C4-2B (cell line): ENCODE data around the gene ADCY1.

ENCODE experiments used
- ZFX ChIP-seq: fragments of 450-650 bp; IDR thresholded peaks from 2 replicates; pipeline ENCODE4 v1.6.1; 2017
- TF ChIP-seq, protein P1 (sequence below): fragments of 450-650 bp; conservative IDR thresholded peaks from 2 replicates; pipeline ENCODE4 v1.5.1; 2017; ENCODE audit warnings: mild to moderate bottlenecking

- TF ChIP-seq, protein P1, sequence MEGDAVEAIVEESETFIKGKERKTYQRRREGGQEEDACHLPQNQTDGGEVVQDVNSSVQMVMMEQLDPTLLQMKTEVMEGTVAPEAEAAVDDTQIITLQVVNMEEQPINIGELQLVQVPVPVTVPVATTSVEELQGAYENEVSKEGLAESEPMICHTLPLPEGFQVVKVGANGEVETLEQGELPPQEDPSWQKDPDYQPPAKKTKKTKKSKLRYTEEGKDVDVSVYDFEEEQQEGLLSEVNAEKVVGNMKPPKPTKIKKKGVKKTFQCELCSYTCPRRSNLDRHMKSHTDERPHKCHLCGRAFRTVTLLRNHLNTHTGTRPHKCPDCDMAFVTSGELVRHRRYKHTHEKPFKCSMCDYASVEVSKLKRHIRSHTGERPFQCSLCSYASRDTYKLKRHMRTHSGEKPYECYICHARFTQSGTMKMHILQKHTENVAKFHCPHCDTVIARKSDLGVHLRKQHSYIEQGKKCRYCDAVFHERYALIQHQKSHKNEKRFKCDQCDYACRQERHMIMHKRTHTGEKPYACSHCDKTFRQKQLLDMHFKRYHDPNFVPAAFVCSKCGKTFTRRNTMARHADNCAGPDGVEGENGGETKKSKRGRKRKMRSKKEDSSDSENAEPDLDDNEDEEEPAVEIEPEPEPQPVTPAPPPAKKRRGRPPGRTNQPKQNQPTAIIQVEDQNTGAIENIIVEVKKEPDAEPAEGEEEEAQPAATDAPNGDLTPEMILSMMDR = no peak
- TF ChIP-seq ZFX = no peak
Observed at GRCh38 chr7:45606050-45606449, 31.9 kb downstream of the ADCY1 start.
